Right cardiac atrium (tissue), 5 donors: ENCODE results near the gene SNX30. TPM values are rescaled to one million over a fixed set of nuclear protein-coding genes. Genes with fewer than 3 reads are reported as not detected.

ENCODE experiments used
- ATAC-seq, 2 donors: fragments of 200-7000 bp; cut with Tn5 transposase; one replicate each; pipeline versions ENCODE4 v1.8.0 to v1.9.1; 2020; ENCODE audit warnings: moderate library complexity in 2 of 2, mild to moderate bottlenecking in 1 of 2
- DNase-seq, 3 donors: peaks; one replicate each; pipeline ENCODE4 v3.0.0-alpha.2; 2020
- H3K27ac ChIP-seq: one replicate; pipeline ENCODE4 v1.5.1; 2013; ENCODE audit warnings: mild to moderate bottlenecking, low read length, control low read depth, moderate library complexity
- H3K27me3 ChIP-seq: one replicate; pipeline ENCODE4 v1.6.1; 2013; ENCODE audit not compliant: control insufficient read depth, insufficient read depth
- H3K4me1 ChIP-seq: one replicate; pipeline ENCODE4 v1.6.1; 2013; ENCODE audit warnings: low read length; ENCODE audit not compliant: control insufficient read depth, insufficient read depth
- H3K4me3 ChIP-seq: one replicate; pipeline ENCODE4 v1.5.1; 2013; ENCODE audit warnings: low read length, control low read depth
- H3K9me3 ChIP-seq: one replicate; pipeline ENCODE4 v1.6.1; 2013; ENCODE audit warnings: low read length; ENCODE audit not compliant: control insufficient read depth
- WGBS: extraction: QIAGEN DNeasy Blood & Tissue Kit; methylation state at CpG from one replicate; pipeline ENCODE4 v1.1.7; 2013; 5-methylcytosine and 5-hydroxymethylcytosine counted together
- intact Hi-C, 4 donors: fragments of 100-400 bp; cut with DNase I; formaldehyde crosslinking; loops; one replicate each; pipeline versions ENCODE4 v1.11.0 to v1.14.0; 2022 to 2023
- polyA plus RNA-seq: library from polyadenylated mRNA; stranded (reverse); fragments of 200-250 nt; gene quantifications from one replicate; pipeline ENCODE4 v1.2.3, GENCODE V29; 2013
- total RNA-seq, 4 donors: library from RNA; stranded (reverse); fragmentation: NEBNext Ultra II Directional; extraction: Animal tissue kit (Norgen Biotek cat#: 25700); gene quantifications; one replicate each; pipeline ENCODE4 v1.2.1, GENCODE V29; 2021
- donor health status: healthy with polysubstance abuse.
- donor health status: DM: no; HTN: yes; CAD: no.
- donor health status: DM: no; HTN: no; CAD: no.
- donor health status: DM: no; HTN: yes; CAD: no; lungs with severe emphysema.
- donor health status: DM: yes; HTN: yes; CAD: no.

Gene SNX30
- total and polyA plus RNA-seq, 5 donors: 1.2 to 4.7 (median 4.6) TPM

DNA sequence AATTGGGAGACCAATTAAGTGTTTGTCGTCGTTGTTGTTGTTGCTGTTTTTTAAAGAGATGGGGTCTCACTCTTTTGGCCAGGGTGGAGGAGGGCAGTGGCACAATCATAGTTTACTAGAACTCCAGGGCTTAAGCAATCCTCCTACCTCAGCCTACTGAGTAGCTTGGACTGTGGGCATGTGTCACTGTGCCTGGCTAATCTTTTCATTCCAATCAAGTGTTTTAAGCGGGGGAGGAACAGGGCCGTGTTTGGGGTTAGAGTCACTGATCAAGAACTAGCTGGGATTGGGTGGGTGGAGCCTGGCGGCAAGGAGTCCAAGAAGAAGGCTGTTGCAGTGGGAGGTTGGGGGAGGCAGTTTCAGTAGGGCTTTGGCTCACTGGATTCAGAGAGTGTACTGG is 13.8 kb downstream of the SNX30 start:
- intact Hi-C loops: no loop called here
- DNase-seq: no peak

DNA sequence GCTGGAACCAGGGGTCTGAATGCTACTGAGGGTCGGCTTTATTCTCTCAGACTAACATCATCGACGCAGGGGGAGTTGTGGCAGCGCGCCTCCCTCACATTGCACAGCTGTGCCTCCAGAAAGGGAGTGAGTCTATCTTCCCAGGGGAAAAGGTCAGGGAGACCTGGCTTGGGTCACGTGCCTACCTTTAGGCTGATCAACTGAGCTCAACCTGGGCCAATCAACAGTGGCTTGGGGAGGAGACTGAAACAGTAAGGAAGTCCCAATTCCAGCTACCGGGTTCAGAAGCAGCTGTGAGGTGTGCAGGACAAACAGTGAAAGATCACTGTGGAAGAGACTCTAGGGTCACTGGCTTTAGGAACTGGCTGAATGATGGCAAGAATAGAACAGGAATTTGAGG is 14.3 kb downstream of the SNX30 start:
- no peak for DNase-seq
- intact Hi-C loops: no loop called here
- 70% methylated on average over 7 of the region's 7 CpGs for WGBS
- H3K4me1 ChIP-seq: peaks cover 5% of the 10 kb centered on the region
- ATAC-seq: peak; percentile 21 to 34
- H3K27ac ChIP-seq: no peak overlapping the region
- no peaks in the 10 kb centered on the region for H3K9me3 ChIP-seq
- no peak overlapping the region for H3K4me3 ChIP-seq
- H3K27me3 ChIP-seq: no peaks in the 10 kb centered on the region

More for the DNA sequence above, 13.8 kb downstream of the SNX30 start:
- peaks cover 3% of the 10 kb centered on the region for H3K4me1 ChIP-seq
- H3K9me3 ChIP-seq: no peaks in the 10 kb centered on the region
- ATAC-seq: no peak
- no peak overlapping the region for H3K4me3 ChIP-seq
- WGBS: 68% methylated on average over 5 of the region's 5 CpGs
- H3K27ac ChIP-seq: no peak overlapping the region
- no peaks in the 10 kb centered on the region for H3K27me3 ChIP-seq

- H3K4me3 ChIP-seq: no peak overlapping the region
- H3K9me3 ChIP-seq: no peaks in the 10 kb centered on the region
- peaks cover 5% of the 10 kb centered on the region for H3K4me1 ChIP-seq
- DNase-seq: no peak
- H3K27ac ChIP-seq: no peak overlapping the region
- H3K27me3 ChIP-seq: no peaks in the 10 kb centered on the region
- intact Hi-C loops: no loop called here
- ATAC-seq: no peak
- 86% methylated on average over 1 of the region's 1 CpG for WGBS
Observed at GRCh38 chr9:112765281-112765680, 14.7 kb downstream of the SNX30 start.

GRCh38 chr9:112771359-112772214 is 21.0 kb downstream of the SNX30 start:
- Histone ChIP-seq H3K4me1 (peaks cover 8% of the 10 kb centered on the region), H3K9me3 (no peaks in the 10 kb centered on the region), H3K4me3 (no peak overlapping the region), H3K27me3 (no peaks in the 10 kb centered on the region), H3K27ac (no peak overlapping the region)
- no peak for ATAC-seq
- 61% methylated on average over 8 of the region's 8 CpGs for WGBS
- intact Hi-C loops: no loop called here
- DNase-seq: no peak

DNA sequence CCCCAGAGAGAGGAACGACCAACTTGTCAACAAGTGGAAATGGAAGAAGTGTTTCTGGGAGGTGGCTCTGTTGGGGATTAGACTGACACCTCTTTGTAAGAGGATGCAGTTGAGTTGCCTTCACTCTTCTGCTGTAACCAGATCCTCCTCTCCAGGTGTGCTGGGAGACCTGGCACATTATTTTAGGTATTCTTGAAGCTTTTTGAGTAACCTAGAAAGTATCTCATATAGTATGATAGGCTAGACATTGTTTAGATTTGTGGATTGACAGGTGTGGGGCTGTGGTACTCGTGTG is 21.6 kb downstream of the SNX30 start:
- WGBS: 51% methylated on average over 2 of the region's 2 CpGs
- intact Hi-C loops: no loop called here
- H3K27ac ChIP-seq: no peak overlapping the region

GRCh38 chr9:112772551-112772950 is 22.0 kb downstream of the SNX30 start:
- ATAC-seq: no peak
- no peak overlapping the region for H3K27ac ChIP-seq
- no peaks in the 10 kb centered on the region for H3K9me3 ChIP-seq

More for the DNA sequence above, 21.6 kb downstream of the SNX30 start:
- no peak for DNase-seq
- Histone ChIP-seq H3K4me1 (peaks cover 8% of the 10 kb centered on the region), H3K4me3 (no peak overlapping the region), H3K27me3 (no peaks in the 10 kb centered on the region), H3K9me3 (no peaks in the 10 kb centered on the region)
- ATAC-seq: no peak

GRCh38 chr9:112774006-112774996 is 23.7 kb downstream of the SNX30 start:
- 77% methylated on average over 9 of the region's 9 CpGs for WGBS
- intact Hi-C loops: no loop called here
- Histone ChIP-seq H3K27ac (no peak overlapping the region), H3K9me3 (no peaks in the 10 kb centered on the region), H3K4me1 (peaks cover 6% of the 10 kb centered on the region), H3K27me3 (no peaks in the 10 kb centered on the region), H3K4me3 (no peak overlapping the region)
- ATAC-seq (no peak), DNase-seq (no peak)

More at GRCh38 chr9:112772551-112772950, 22.0 kb downstream of the SNX30 start:
- intact Hi-C loops: no loop called here
- Histone ChIP-seq H3K27me3 (no peaks in the 10 kb centered on the region), H3K4me1 (peaks cover 8% of the 10 kb centered on the region), H3K4me3 (no peak overlapping the region)
- no peak for DNase-seq
- WGBS: 94% methylated on average over 4 of the region's 4 CpGs

DNA sequence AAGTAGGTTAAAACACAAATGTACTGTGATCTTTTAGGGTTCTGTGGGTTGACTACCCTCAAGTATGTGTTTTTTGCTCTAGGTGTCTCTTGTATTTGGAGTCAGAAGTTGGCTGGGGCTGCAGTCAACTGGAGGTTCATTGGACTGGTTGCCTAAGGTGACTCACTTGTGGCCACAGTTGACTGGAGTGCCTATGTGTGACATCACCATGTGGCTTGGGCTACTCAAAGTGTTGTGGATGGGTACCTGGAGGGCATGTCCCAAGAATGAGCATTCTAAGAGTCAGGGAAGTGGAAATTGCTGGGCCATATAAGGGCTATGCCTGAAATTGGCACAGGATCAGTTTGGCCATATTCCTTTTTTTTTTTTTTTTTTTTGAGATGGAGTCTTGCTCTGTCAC is 27.4 kb downstream of the SNX30 start:
- intact Hi-C loops: no loop called here
- Histone ChIP-seq H3K4me1 (peaks cover 2% of the 10 kb centered on the region), H3K9me3 (no peaks in the 10 kb centered on the region), H3K27ac (no peak overlapping the region), H3K4me3 (no peak overlapping the region), H3K27me3 (no peaks in the 10 kb centered on the region)
- ATAC-seq (no peak), DNase-seq (no peak)

DNA sequence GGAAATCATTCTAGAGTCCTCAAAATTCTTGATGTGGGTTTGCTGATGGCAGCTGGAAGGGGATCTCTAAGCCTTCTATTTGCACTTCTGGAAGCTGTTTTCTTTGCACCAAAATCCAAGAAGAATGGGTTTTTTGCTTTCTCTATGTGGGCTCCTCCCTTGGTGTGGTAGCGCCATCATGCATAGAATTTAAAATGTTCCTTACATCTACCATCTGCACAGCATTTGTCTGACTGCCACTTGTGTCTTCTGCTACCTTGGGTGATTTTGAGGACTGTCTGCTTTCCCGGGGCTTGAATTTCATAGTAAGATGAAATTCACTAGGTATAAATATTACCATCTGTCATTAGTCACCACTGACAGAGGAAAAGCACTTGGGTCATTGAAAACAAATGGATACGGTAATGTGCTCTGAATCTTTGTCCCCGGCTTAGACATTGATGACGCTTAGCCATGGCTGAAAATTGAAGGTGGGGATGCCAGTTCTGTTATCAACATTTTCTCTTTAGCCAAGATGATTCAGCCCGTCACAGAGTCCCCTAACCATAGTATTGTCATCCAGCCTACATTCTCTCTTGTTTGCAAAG is 30.0 kb downstream of the SNX30 start:
- Histone ChIP-seq H3K27ac (no peak overlapping the region), H3K9me3 (no peaks in the 10 kb centered on the region), H3K4me1 (peaks cover 2% of the 10 kb centered on the region), H3K27me3 (no peaks in the 10 kb centered on the region), H3K4me3 (no peak overlapping the region)
- intact Hi-C loops: no loop called here
- WGBS: 65% methylated on average over 6 of the region's 6 CpGs
- DNase-seq (no peak), ATAC-seq (no peak)

DNA sequence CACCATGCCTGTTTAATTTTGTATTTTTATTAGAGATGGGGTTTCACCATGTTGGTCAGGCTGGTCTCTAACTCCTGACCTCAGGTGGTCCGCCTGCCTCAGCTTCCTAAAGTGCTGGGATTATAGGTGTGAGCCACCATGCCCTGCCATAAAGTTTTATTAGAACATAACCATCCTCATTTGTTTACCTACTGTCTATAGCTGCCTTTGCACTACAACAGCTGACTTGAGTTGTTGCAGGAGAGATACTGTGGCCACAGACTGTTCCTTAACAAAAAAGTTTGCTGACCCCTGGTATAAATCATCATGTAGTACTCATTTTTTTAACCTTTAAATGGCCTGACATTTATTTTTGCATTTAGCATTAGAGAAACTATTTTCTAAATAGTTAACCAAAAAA is 31.7 kb downstream of the SNX30 start:
- no peak overlapping the region for H3K27ac ChIP-seq

DNA sequence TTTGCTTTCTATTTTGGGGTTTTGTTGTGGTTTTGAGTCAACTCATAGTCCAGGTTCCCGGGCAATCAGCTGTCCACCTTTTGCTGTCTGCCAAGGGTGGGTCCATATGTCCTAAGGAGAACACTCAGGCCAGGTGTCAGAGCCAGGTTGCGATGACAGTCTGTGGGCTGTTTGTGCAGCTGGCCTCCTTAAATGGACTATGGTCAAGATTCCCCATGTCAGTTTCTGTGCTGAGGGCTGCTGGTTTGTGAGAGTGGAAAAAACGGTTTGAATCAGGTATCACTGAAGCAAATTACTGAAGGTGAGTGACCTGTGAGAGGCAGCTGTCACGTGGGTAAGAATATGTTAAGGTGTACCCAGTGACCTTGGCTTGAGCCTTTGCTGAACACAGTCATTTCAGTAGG is 33.0 kb downstream of the SNX30 start:
- Histone ChIP-seq H3K4me3 (no peak overlapping the region), H3K4me1 (peaks cover 2% of the 10 kb centered on the region), H3K27me3 (no peaks in the 10 kb centered on the region), H3K27ac (no peak overlapping the region), H3K9me3 (no peaks in the 10 kb centered on the region)
- ATAC-seq: no peak
- DNase-seq: no peak
- intact Hi-C loops: no loop called here
- 70% methylated on average over 4 of the region's 4 CpGs for WGBS

More for the DNA sequence above, 31.7 kb downstream of the SNX30 start:
- H3K27me3 ChIP-seq: no peaks in the 10 kb centered on the region
- no peaks in the 10 kb centered on the region for H3K9me3 ChIP-seq
- intact Hi-C loops: no loop called here
- DNase-seq (no peak), ATAC-seq (no peak)
- H3K4me1 ChIP-seq: peaks cover 2% of the 10 kb centered on the region
- no peak overlapping the region for H3K4me3 ChIP-seq
- 94% methylated on average over 1 of the region's 1 CpG for WGBS
